Stimulated activated CD4-positive, alpha-beta T cell treated with anti-CD3 and anti-CD28 coated beads, Interleukin-2, amount 100 ng/mL, for 48 hours (primary cell): Measurements from ENCODE around the gene MDFIC2.

Experiments used
- DNase-seq, 2 donors: peaks; one replicate each; pipeline ENCODE4 v3.0.0-alpha.2; 2020

The MDFIC2 gene

DNA sequence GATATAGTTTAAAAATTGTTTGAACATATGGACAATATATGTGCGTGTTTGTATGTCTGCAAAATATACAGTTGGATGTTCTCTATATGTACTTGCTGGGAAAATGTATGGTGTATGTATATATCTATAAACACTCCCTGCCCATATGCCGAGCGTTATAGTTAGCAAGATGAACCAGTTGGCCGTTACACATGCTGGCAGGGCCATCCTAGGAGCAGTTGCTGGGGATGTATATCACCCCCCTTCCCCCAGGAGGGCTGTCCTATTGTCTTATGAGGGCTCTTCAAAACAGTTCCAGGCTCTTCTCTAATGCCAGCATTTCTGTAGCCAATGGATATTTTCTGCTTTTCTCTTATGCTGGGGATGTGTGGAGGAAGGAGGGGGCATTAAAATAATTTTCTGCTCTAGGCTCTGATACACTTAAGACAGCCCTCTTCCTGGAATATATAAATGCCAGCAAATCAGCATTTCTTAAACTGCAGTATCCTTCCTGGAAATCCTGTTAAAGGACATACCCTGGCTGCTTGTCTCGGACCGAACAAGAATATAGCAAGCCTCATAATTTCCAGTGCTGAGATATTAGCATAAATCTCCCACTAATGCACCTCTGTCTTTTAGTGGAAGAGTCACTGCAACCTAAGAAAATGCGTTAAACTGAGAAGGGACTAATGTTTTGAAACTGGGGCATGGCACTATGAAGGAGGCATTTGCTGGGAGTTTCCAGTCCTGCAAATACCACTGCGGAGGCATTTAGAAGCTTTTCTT lies 134.4 kb downstream of the MDFIC2 start:
- DNase-seq, result no peak

DNA sequence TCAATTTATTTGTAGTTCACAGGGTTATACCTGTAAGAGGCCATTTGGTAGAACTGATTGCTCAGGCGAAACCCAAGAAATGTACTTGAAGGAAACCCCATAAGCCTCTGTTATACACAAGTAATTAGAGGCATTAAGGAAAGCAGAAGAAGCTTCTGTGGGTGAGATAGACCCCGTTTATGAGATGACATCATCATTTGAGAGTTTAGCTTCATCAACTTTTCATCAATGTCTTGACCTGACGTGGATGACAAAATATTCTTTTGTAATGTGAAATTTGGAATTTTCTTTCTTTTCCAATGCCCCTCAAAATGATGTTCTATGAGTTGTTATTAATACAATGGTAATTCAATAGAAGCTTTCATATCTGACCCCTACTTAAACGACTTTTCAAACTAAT lies 136.2 kb downstream of the MDFIC2 start:
- DNase-seq, result no peak

DNA sequence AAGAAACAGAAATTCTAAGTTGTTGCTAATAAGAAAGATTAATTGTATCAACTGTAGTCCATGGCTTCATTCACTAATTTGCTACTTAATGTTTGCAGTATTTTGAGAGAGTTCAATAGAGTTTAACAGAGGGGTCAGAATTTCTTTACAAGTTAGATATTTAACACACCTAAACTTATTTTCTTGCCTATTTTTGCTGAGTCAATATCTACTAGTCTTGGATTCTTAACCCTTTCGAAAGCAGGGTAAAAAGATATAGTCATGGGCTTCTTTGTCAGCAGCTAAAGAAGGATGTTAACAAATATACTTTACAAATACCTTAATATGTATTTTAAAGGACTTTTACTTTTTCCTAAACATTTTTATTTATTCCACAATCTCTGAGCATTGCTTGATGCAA lies 155.6 kb downstream of the MDFIC2 start:
- DNase-seq, result no peak

DNA sequence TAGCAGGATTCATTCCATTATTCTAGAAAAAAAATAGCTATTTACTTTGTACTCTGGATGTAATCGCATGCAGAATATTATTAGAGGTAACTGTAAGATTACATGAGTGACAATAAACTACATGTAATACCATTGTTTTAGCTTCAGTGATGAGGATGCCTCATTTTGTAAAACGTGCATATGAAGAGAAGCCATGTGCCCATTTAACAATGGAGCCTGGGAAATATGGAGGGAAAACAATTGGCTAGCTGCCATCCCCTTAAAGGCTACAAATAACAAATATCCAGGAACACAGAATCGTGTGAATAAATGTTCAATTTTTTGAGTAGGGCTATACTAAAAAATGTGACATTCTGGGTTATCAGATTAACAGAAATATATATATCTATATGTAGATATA lies 161.8 kb downstream of the MDFIC2 start:
- no peak for DNase-seq

DNA sequence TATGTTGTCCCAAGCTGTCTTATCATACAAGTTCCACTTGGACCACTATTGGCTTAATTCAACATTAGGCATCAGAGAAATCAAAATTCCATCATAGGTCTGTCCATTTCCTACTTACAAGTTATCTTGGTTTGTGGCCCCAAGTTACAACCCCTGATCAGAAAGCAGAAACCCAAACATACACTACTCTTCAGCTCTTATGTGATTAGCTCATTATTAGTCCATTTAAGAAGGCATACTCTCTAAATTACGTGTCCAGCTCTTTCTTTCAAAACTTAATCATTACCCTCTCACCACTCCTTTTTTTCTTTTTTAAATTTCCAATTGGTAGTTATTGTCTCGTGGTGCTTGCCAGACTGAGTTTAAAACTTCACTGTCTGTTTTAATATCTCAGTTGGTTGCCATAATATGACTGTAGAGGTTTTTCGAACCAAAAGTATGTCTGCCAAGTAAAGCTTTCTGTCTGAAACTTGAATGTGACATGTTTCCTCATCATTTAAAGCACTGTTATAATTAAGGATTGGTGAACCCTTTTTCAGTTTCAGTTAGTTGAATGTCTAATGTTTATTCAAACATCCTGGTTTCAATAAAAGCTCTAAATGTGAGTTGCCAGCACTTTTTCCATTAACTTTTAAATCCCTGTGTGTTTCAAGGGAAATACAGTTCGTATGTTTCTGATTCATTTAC lies 162.6 kb downstream of the MDFIC2 start:
- DNase-seq, result no peak
